Karpas-422 (cell line): ENCODE data around the gene CDK14. TPM values are rescaled to one million over a fixed set of nuclear protein-coding genes. Genes with fewer than 3 reads are reported as not detected.

Experiments used
- DNase-seq: peaks from one replicate; pipeline ENCODE4 v3.0.0-alpha.2; 2015
- H2AFZ ChIP-seq: fragments of 200-600 bp; sonication (generic); 2 replicates; pipeline ENCODE4 v1.6.1; 2014; ENCODE audit warnings: antibody characterized with exemption, low read length, mixed read lengths
- H3K27ac ChIP-seq: fragments of 200-600 bp; sonication (generic); 2 replicates; pipeline ENCODE4 v1.5.1; 2014; ENCODE audit warnings: mild to moderate bottlenecking, low read length, moderate library complexity
- H3K27me3 ChIP-seq: fragments of 200-600 bp; sonication (generic); 2 replicates; pipeline ENCODE4 v1.6.1; 2014; ENCODE audit warnings: low read length, mixed read lengths
- H3K36me3 ChIP-seq: fragments of 200-600 bp; sonication (generic); 2 replicates; pipeline ENCODE4 v1.6.1; 2014; ENCODE audit warnings: low read length, mixed read lengths; ENCODE audit not compliant: insufficient read depth
- H3K4me1 ChIP-seq: fragments of 200-600 bp; sonication (generic); 2 replicates; pipeline ENCODE4 v1.6.1; 2014; ENCODE audit warnings: mild to moderate bottlenecking, low read length, mixed read lengths
- H3K4me2 ChIP-seq: fragments of 200-600 bp; sonication (generic); 2 replicates; pipeline ENCODE4 v1.6.1; 2014; ENCODE audit warnings: low read length, low read depth, mild to moderate bottlenecking; ENCODE audit not compliant: poor library complexity, severe bottlenecking
- H3K4me3 ChIP-seq: fragments of 200-600 bp; sonication (generic); 2 replicates; pipeline ENCODE4 v1.5.1; 2014; ENCODE audit warnings: mild to moderate bottlenecking, antibody characterized with exemption, low read length, mixed read lengths
- H3K79me2 ChIP-seq: fragments of 200-600 bp; sonication (generic); 2 replicates; pipeline ENCODE4 v1.6.1; 2014; ENCODE audit warnings: mild to moderate bottlenecking, low read length, mixed read lengths
- H3K9ac ChIP-seq: fragments of 200-600 bp; sonication (generic); 2 replicates; pipeline ENCODE4 v1.6.0; 2014; ENCODE audit warnings: low read length
- H3K9me2 ChIP-seq: fragments of 200-600 bp; sonication (generic), shearing (Covaris generic); replicated peaks from 2 replicates; pipeline ENCODE4 v1.6.0; 2014; ENCODE audit warnings: mild to moderate bottlenecking, low read length, moderate library complexity; ENCODE audit not compliant: insufficient read depth
- H3K9me3 ChIP-seq: fragments of 300-700, 200-600 bp; sonication (generic); 2 replicates; pipeline ENCODE4 v1.6.1; 2014; ENCODE audit warnings: low read length, mixed read lengths
- H4K20me1 ChIP-seq: fragments of 200-600 bp; sonication (generic); 2 replicates; pipeline ENCODE4 v1.6.1; 2014; ENCODE audit warnings: mild to moderate bottlenecking, antibody characterized with exemption, low read length, low read depth; ENCODE audit not compliant: insufficient read depth
- total RNA-seq: library from RNA; depleted of rRNA; stranded (reverse); fragments of >200 nt; shearing (Covaris generic); gene quantifications from 2 replicates; pipeline ENCODE4 v1.2.3, GENCODE V29; 2014; ENCODE audit warnings: low replicate concordance

Gene CDK14
- total RNA-seq, 1 experiment from 2014 or later = 121 TPM

- H3K27ac ChIP-seq = no peak overlapping the region
- H3K9me2 ChIP-seq = no peaks in the 10 kb centered on the region
- no peak overlapping the region for H2AFZ ChIP-seq
- H3K27me3 ChIP-seq = no peaks in the 10 kb centered on the region
- H4K20me1 ChIP-seq = no peaks in the 10 kb centered on the region
- H3K9me3 ChIP-seq = no peaks in the 10 kb centered on the region
- no peaks in the 10 kb centered on the region for H3K36me3 ChIP-seq
- no peak overlapping the region for H3K4me2 ChIP-seq
- DNase-seq = no peak
- peaks cover 58% of the 10 kb centered on the region for H3K4me1 ChIP-seq
- no peak overlapping the region for H3K4me3 ChIP-seq
- no peak overlapping the region for H3K9ac ChIP-seq
- peaks cover 83% of the 10 kb centered on the region for H3K79me2 ChIP-seq
Observed at GRCh38 chr7:90663176-90663575, 67.1 kb downstream of the CDK14 start.

DNA sequence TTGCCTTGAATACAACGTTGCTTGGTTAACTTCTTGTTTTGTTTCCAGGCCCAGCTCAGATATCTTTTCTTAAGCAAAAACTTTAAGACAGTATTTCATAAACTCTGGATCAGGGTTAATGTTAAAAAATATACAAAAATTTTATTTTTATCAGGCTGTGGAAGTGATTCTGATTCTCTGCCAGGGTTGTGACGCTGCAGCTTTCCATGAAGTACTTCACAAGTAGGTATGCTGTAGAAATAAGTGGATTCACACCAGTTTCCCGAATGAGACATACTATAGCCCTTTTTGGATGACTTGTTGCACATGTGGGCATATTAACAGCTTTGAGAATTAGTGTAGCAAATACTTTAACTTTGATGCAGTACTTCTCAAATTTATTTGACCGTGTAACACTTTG lies 70.1 kb downstream of the CDK14 start:
- Histone ChIP-seq H3K4me2 (no peak overlapping the region), H3K36me3 (no peaks in the 10 kb centered on the region), H3K27ac (no peak overlapping the region), H3K9me2 (no peaks in the 10 kb centered on the region), H3K4me3 (no peak overlapping the region), H3K9ac (no peak overlapping the region), H2AFZ (no peak overlapping the region), H3K79me2 (peaks cover 80% of the 10 kb centered on the region), H3K9me3 (no peaks in the 10 kb centered on the region), H3K4me1 (peaks cover 39% of the 10 kb centered on the region), H4K20me1 (no peaks in the 10 kb centered on the region), H3K27me3 (no peaks in the 10 kb centered on the region)
- no peak for DNase-seq

GRCh38 chr7:90668992-90669391 lies 72.9 kb downstream of the CDK14 start:
- Histone ChIP-seq H3K36me3 (no peaks in the 10 kb centered on the region), H3K27me3 (no peaks in the 10 kb centered on the region), H3K9me2 (no peaks in the 10 kb centered on the region), H3K27ac (no peak overlapping the region), H3K9ac (no peak overlapping the region), H4K20me1 (no peaks in the 10 kb centered on the region), H3K9me3 (no peaks in the 10 kb centered on the region), H2AFZ (no peak overlapping the region), H3K4me1 (peaks cover 18% of the 10 kb centered on the region), H3K4me2 (no peak overlapping the region), H3K4me3 (no peak overlapping the region), H3K79me2 (peaks cover 75% of the 10 kb centered on the region)
- no peak for DNase-seq

DNA sequence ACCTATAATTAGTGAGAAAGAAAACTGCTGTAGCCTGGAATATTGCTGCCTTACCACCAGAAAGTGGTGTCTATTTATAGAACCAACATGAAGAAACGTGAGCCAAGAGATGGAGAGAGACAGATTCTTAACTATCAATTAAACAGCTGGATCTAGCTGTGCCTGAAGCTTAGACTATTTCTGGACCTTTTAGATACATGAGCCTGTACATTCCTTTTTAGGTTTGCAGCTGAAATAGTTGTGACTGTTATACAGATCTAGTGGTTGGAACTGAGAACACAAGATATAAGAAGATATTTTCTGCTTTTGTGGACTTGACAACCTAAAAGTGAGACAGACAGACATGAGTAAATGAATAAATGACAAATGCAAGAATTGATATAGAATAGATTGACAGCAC lies 73.4 kb downstream of the CDK14 start:
- Histone ChIP-seq H3K4me3 (no peak overlapping the region), H2AFZ (no peak overlapping the region), H3K27me3 (no peaks in the 10 kb centered on the region), H4K20me1 (no peaks in the 10 kb centered on the region), H3K9me3 (no peaks in the 10 kb centered on the region), H3K27ac (no peak overlapping the region), H3K9ac (no peak overlapping the region), H3K9me2 (no peaks in the 10 kb centered on the region), H3K4me2 (no peak overlapping the region), H3K36me3 (no peaks in the 10 kb centered on the region), H3K4me1 (peaks cover 23% of the 10 kb centered on the region), H3K79me2 (peaks cover 80% of the 10 kb centered on the region)
- no peak for DNase-seq

DNA sequence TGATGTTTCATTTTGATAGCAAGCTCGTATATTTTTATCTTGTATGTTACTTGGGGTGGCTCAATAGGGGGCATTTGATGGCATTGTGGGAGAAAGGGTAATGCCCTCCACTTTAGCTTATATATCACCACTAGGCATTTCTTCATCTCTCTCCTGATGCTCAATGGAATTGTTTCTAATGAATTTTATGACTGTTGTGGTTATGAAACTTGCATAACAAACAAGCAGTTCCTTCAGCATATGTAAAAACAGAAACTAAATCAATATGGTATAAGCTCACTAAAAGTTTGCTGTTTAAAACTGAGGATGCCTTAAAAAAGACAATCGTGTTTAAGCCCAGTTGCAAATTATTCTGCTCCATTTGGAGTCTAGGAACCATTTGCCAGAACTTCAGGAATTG lies 75.5 kb downstream of the CDK14 start:
- H2AFZ ChIP-seq = no peak overlapping the region
- H3K36me3 ChIP-seq = no peaks in the 10 kb centered on the region
- peaks cover 86% of the 10 kb centered on the region for H3K79me2 ChIP-seq

DNA sequence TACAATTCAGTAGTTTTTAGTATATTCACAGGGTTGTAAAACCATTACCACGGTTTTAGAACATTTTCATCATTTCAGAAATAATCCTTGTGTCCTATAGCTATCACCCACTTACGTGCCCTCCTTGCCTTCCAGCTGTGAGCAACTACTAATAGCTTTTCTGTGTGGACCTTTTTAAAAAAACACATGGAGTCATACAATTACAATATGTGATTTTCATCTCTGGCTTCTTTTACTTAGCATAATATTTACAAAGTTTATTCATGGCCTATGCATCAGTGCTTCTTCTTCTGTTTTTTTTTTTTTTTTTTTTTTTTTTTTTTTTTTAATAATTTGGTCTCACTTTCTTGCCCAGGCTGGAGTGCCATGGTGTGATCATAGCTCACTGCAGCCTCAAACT lies 76.1 kb downstream of the CDK14 start:
- no peaks in the 10 kb centered on the region for H4K20me1 ChIP-seq
- H3K4me3 ChIP-seq = no peak overlapping the region
- H3K9me3 ChIP-seq = no peaks in the 10 kb centered on the region
- H2AFZ ChIP-seq = no peak overlapping the region
- H3K9ac ChIP-seq = no peak overlapping the region
- H3K27ac ChIP-seq = no peak overlapping the region
- H3K4me1 ChIP-seq = peaks cover 28% of the 10 kb centered on the region
- no peaks in the 10 kb centered on the region for H3K27me3 ChIP-seq
- peaks cover 88% of the 10 kb centered on the region for H3K79me2 ChIP-seq
- H3K36me3 ChIP-seq = no peaks in the 10 kb centered on the region
- no peaks in the 10 kb centered on the region for H3K9me2 ChIP-seq
- no peak overlapping the region for H3K4me2 ChIP-seq
- no peak for DNase-seq

More for the DNA sequence above, 75.5 kb downstream of the CDK14 start:
- Histone ChIP-seq H4K20me1 (no peaks in the 10 kb centered on the region), H3K9ac (no peak overlapping the region), H3K9me3 (no peaks in the 10 kb centered on the region), H3K9me2 (no peaks in the 10 kb centered on the region), H3K4me3 (no peak overlapping the region), H3K4me2 (no peak overlapping the region), H3K27ac (no peak overlapping the region), H3K4me1 (peaks cover 23% of the 10 kb centered on the region), H3K27me3 (no peaks in the 10 kb centered on the region)
- no peak for DNase-seq

DNA sequence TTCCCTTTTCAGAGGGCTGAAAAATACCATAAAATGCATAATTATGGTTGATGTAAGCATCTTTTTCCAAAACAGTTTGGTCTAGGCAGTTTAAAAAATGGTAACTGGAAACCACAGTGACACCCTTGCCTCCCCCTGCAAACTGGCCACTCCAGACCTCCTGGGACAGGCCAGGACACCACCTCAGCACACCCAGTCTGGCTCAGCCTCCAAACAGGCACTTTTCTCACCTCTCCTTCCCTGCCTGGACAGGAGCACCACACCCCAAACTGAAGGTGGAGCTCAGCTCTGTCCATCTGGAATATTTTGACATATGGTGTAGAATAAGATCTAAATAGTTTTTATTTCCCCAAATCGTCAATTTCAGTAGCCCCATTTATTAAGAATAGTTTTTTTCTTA lies 78.5 kb downstream of the CDK14 start:
- no peak for DNase-seq
- no peaks in the 10 kb centered on the region for H3K9me3 ChIP-seq
- no peak overlapping the region for H3K27ac ChIP-seq
- no peak overlapping the region for H3K4me2 ChIP-seq
- H2AFZ ChIP-seq = no peak overlapping the region
- H3K4me1 ChIP-seq = peaks cover 40% of the 10 kb centered on the region
- H3K9ac ChIP-seq = no peak overlapping the region
- H3K9me2 ChIP-seq = no peaks in the 10 kb centered on the region
- peaks cover 92% of the 10 kb centered on the region for H3K79me2 ChIP-seq
- H3K4me3 ChIP-seq = no peak overlapping the region
- H4K20me1 ChIP-seq = no peaks in the 10 kb centered on the region
- H3K36me3 ChIP-seq = no peaks in the 10 kb centered on the region
- no peaks in the 10 kb centered on the region for H3K27me3 ChIP-seq

DNA sequence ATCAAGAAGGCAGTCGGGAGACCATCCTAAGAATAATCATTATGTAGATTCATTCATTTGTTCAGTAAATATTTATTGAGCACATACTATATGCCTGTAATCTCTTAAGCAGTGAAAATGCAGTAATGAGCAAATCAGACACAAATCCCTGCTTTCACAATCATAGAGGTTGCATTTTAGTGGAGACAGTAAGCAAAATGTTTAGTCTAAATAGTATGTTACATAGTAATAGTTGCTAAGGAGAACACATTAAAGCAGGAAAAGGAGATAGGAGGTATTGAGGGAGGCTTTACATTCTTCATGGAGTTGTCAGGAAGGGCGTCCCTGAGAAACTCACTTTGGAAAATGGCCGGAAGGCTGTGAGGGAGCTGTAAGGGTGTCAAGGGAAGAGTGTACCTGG lies 79.9 kb downstream of the CDK14 start:
- no peaks in the 10 kb centered on the region for H3K27me3 ChIP-seq
- H3K36me3 ChIP-seq = no peaks in the 10 kb centered on the region
- no peak overlapping the region for H3K4me2 ChIP-seq
- no peak overlapping the region for H3K4me3 ChIP-seq
- H3K9me3 ChIP-seq = no peaks in the 10 kb centered on the region
- peaks cover 90% of the 10 kb centered on the region for H3K79me2 ChIP-seq
- no peak for DNase-seq
- no peak overlapping the region for H2AFZ ChIP-seq
- H3K9ac ChIP-seq = no peak overlapping the region
- peaks cover 49% of the 10 kb centered on the region for H3K4me1 ChIP-seq
- no peak overlapping the region for H3K27ac ChIP-seq
- H3K9me2 ChIP-seq = no peaks in the 10 kb centered on the region
- H4K20me1 ChIP-seq = no peaks in the 10 kb centered on the region
